IPS-NIHi7 (cell line): ENCODE measurements around the gene INKA1.
A peak's percentile ranks its signal among the peaks of the same experiment; 100 is the strongest.
"Not testable (repeated sequence)": the region's sequence is repeated elsewhere in the genome, so short reads cannot be mapped to it uniquely, and the experiment has no call there.

Experiments used
- DNase-seq: peaks from one replicate; pipeline ENCODE4 v3.0.0; 2012; ENCODE audit warnings: mixed read lengths; ENCODE audit errors: extremely low spot score

INKA1 gene

DNA sequence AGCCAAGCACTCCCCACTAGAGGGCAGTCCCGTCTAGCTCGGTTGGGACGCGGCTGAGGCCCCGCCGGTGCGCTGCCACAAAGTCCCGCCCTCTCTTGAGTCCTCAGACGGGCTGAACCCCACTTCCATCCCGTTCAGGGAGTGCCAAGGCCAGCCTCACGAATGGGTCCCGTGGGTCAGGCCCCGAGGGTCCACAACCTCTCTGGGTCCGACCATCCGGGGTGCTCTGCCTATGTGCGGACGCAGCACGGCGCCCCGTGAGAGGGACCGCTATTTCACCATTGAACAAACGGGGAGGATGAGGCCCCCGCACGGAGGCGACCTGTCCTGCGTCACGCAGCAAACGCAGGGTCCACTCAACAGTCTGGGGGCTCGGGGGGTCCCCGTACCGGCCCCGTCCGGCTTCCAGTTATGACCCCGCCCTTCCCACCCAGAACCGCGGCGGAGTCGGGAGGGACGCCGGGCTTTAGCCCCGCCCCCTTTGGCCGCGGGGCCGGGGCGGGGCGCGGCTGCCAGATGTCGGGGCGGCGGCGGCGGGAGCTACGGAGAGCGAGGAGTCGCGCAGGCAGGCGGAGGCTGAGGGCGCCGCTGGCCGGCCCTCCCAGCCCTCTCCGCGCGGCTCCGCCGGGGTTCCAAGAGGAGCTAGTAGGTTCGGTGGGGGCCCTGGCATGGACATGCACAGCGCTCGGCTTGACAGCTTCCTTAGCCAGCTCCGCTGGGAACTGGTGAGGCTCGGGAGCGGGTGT is at the start of gene INKA1:
TSS of gene INKA1 (plus strand) at position 543 of the 746 bp plus-strand sequence. CDS start at position 675, 132 bp downstream.
- peak; percentile 93 for DNase-seq

GRCh38 chr3:49754536-49754935 is 48.5 kb upstream of the INKA1 start:
- DNase-seq, result no peak

DNA sequence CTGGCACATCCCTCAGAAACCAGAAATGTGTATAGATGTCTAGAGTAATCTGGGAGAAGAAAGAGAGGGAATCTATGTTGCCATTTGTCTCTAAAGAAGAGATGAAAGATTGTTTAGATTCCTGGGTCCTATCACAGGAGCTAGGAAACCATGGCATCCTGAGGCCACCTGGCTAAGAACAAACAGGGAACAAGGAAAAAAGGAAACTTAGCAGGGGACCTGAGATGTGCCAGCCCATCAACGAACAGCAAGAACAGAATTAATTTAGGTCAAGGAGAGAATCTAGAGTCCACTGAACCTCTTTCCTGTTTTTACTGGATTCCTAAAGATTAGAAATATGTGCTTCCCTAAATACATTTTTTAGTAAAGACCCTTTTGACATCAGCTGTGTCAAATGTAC is 47.0 kb upstream of the INKA1 start:
- no peak for DNase-seq

- DNase-seq, result no peak
Measured at GRCh38 chr3:49757197-49757596, 45.9 kb upstream of the INKA1 start.

DNA sequence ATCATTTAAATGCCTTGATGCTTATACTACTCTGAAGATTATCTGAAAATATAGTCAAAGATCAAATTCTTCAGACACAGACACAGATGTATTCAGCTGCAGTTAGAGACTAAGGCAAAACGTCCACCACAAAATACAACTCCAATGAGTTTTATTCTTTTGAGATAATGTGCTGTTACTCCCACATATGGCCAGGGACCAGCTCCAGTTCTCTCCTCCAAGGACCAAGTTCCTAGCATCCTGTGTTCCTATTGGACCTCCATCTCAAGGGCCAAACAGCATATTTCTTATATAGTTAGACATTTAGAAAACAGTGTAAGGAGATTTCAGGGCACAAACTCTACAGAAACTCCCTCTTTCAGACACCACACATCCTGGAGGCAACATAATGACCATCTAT is 43.8 kb upstream of the INKA1 start:
- no peak for DNase-seq

- no peak for DNase-seq
Measured at GRCh38 chr3:49761661-49762060, 41.4 kb upstream of the INKA1 start.

DNA sequence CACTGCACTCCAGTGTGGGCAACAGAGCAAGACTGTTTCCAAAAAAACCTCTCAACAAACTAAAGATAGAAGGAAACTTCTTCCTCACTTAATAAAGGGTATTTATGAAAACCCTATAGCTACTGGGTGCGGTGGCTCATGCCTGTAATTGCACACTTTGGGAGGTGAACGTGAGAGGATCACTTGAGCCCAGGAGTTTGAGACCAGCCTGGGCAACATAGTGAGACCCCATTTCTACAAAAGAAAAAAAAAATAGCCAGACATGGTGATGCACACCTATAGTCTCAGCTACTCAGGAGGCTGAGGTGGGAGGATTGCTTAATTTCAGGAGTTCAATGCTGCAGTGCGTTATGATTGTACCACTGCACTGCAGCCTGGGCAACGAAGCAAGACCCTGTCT is 39.1 kb upstream of the INKA1 start:
- DNase-seq, result no peak

GRCh38 chr3:49769286-49769915 is 33.7 kb upstream of the INKA1 start:
- DNase-seq, result no peak

DNA sequence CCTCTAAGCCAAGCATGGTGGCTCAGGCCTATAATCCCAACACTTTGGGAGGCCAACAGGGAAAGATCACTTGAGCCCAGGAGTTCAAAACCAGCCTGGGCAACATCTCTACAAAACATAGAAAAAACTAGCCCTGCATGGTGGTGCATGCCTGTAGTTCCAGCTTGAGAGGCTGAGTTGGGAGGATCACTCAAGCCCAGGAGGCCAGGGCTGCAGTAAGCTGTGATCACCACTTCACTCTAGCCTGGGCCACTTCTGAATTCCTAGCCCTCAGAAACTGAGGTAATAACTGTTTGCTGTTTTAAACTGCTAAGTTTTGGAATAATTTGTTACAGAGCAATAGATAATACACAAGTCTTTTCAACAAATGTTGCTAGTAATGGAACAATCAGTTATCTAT is 33.1 kb upstream of the INKA1 start:
- no peak for DNase-seq

DNA sequence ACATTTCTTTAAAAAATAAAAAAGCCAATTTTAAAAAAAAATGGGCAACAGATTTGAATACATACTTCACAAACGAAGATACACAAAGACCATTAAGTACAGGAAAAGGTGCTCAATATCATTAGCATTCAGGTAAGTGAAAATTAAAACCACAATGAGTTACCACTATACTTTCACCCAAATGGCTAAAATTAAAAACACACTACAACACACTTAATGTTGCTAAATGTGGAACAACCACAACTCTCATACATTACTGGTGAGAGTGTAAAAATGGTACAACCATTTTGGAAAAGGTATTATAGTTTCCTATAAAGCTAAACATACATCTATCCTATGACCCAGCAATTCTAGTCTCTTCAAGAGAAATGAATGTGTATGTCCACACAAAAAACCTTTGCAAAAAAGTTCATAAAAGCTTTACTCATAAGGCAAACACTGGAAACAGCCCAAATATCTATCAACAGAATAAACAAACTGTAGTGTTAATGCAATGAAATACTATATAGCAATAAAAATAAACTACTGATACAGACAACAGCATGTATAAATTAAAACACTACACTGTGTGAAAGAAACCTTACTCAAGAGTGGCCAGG is 31.6 kb upstream of the INKA1 start:
- no peak for DNase-seq

DNA sequence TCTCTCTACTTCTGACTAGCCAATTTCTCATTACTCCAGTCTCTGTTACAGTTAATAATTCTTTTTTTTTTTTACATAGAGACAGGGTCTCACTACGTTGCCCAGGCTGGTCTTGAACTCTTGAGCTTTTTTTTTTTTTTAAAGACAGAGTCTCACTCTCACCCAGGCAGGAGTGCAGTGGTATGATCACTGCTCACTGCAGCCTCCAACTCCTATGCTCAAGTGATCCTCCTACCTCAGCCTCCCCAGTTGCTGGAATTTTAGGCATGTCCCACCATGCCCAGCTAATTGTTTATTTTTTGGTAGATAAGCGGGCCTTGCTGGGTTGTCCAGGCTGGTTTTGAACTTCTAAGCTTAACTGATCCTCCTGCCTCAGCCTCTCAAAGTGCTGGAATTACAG is 30.4 kb upstream of the INKA1 start:
- DNase-seq, result no peak

DNA sequence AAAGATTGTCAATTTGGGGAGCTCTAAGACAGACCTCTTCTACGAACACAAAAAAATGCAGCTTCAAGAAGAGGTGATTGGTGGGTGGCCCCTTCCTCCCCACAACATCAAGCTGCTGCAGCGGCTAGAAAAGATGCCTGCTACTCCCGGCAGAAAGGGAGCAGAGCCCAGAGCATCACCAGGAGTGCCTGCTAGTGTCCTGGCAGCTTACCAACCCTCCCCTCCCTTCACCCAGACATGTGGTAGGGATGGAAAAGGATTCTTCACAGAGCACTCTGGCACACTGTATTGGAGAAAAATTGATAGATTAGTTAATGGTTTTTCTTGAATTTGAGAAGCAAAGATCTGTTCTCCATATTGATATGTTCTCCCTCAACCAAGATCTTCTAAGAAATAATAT is 27.5 kb upstream of the INKA1 start:
- DNase-seq, result no peak

DNA sequence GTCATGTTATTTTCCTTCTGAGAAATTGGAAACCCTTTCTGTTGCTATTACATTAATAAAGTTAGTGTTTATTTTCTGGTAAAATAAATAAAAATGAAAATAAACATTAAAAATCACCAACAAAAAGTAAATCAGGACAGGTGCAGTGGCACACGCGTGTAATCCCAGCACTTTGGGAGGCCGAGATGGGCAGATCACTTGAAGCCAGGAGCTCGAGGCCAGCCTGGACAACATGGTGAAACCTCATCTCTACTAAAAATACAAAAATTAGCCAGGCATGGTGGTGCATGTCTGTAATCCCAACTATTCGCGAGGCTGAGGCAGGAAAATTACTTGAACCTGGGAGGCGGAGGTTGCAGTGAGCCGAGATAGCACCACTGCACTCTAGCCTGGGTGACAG is 27.0 kb upstream of the INKA1 start:
- DNase-seq, result not testable (repeated sequence)

DNA sequence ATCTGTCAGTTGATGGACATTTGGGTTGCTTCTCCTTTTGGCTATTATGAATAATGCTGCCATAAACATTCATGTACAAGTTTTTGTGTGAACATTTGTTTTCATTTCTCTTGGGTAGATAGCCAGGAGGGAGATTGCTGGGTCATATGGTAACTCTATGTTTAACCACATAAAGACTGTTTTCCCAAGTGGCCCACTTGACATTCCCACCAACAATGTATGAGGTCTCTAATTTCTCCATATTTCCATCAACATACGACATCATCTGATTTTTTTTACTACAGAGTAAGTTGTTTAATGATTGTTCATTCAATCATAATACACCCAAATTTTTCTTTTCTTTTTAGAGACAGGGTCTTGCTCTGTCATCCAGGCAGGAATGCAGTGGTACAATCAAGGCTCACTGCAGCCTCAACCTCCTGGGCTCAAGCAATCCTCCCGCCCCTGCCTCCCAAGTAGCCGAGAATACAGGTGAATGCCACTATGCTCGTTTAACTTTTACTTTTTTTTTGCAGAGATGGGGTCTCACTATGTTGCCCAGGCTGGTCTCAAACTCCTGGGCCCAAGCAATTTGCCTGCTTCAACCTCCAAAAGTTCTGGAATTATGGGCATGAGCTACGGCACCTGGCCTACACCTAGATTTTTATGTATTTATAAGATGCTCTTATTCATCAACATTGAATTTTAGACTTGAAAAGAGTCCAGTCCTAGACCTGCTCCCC is 23.5 kb upstream of the INKA1 start:
- no peak for DNase-seq

GRCh38 chr3:49780080-49780974 is 22.7 kb upstream of the INKA1 start:
- DNase-seq, result no peak

DNA sequence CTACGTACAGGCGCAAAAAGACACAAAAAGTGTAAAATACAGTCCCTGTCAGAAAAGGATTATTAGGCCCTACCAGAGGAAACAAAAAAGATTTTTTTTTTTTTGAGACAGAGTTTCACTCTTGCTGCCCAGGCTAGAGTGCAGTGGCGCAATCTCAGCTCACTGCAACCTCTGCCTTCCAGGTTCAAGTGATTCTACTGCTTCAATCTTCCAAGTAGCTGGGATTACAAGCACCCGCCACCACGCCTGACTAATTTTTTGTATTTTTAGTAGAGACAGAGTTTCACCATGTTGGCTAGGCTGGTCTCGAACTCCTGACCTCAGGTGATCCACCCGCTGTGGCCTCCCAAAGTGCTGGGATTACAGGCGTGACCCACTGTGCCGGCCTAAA is 22.1 kb upstream of the INKA1 start:
- not testable (repeated sequence) for DNase-seq

DNA sequence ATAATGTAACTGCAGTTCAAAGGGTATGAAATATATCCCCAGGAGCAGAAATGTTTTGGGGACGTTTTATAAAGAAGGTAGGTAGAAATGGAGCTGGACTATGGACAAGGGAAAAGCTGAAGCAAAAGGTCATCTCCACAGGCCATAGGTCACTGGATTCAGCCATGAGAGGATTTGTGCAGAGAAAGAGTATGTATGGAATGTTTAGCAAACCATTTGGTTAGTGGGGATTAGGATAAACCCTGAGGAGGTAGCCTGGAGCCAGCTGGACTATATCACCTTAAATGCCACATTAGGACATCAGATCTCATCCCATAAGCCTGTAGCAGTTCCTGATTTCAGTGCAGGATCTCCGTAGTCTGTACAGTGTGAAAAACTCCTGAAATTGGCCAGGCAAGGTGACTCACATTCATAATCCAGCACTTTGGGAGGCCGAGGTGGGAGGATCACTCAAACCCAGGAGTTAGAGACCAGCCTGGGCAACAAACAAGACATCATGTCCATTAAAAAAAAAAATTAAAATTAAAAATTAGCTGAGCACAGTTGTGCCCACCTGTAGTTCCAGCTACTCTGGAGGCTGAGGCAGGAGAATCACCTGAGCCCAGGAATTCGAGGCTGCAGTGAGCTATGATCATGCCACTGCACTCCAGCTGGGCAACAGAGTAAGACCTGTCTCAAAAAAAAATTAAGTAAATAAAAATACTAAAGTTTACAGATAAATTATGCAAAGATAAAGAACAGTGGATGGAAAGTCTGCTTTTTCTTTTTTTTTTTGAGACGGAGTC is 21.5 kb upstream of the INKA1 start:
- no peak for DNase-seq

GRCh38 chr3:49782277-49782676 is 20.8 kb upstream of the INKA1 start:
- DNase-seq, result not testable (repeated sequence)

DNA sequence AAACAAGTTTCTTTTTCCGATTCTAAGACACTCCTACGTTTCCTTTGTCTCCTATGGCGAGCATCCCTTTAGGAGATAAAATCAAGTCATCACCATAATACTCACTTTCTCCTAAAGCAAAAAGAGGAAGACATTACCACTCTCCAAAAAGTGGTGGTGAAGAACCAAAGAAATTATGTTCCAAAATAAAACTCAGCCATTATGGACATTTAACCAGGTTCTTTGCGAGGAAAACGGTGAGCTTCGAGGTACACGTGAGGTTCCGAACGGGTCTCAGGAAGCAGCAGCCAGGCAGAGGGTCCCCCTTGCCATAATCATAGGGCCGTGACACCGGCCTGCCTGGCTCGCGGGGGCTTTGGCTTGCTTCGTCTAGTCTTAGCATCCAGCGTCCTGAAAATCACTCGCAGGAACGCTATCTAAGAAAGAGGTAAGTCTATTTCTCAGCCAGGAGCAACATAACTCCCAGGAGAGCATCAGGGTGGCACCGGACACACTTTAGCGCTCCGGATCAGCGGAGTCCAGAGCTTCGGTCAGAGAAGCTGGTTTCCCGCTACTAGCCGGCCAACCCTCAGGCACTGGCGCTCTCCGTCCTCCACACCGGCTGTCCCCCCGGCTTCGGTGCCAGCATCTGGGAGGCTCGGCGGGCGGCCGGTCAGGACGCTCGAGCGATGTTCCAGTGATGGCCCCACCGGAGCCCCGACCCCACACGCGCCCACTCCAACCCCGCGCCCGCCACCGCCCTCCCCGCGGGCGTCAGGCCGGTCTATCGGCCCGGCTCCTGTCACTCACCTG is 17.3 kb upstream of the INKA1 start:
- peak; percentile 51 for DNase-seq
